Endothelial cell of umbilical vein (primary cell): ENCODE measurements around the gene TMEM35B. TPM values are rescaled to one million over a fixed set of nuclear protein-coding genes. Genes with fewer than 3 reads are reported as not detected.

Source experiments
- BruUV-seq: library from RNA; stranded (reverse); fragments of 400-500 nt; replicated peaks from 2 replicates; lab custom pipeline; 2021; lab: Mats Ljungman, UMichigan
- CTCF ChIA-PET: fragments of 300-600, 350-600 bp; sonication (Branson Sonifier 250); formaldehyde crosslinking; loops from one replicate; lab custom pipeline; 2021; ENCODE audit warnings: antibody characterized with exemption, inconsistent platforms; lab: Charles Lee
- POLR2A ChIA-PET: fragments of 300-600, 350-600 bp; sonication (Branson Sonifier 250); formaldehyde crosslinking; loops from one replicate; lab custom pipeline; 2021; ENCODE audit warnings: antibody characterized with exemption, inconsistent platforms; lab: Charles Lee
- DNase-seq: peaks from one replicate; pipeline ENCODE4 v3.0.0-alpha.2; 2011; ENCODE audit warnings: low read depth, low spot score
- FAIRE-seq: peaks from 2 replicates; lab custom pipeline; 2011; peaks lifted over from hg19 to GRCh38; lab: Jason Lieb, UNC
- H2AFZ ChIP-seq: 2 replicates; pipeline ENCODE4 v1.6.0; 2012; ENCODE audit warnings: low read depth, low read length, control low read depth, inconsistent platforms
- H3K27ac ChIP-seq: 2 replicates; pipeline ENCODE4 v1.5.1; 2011; ENCODE audit warnings: low read depth, mild to moderate bottlenecking, control low read depth, low read length, moderate library complexity; ENCODE audit not compliant: insufficient read depth
- H3K27me3 ChIP-seq, 2 experiments: 2 replicates each; pipeline versions ENCODE4 v1.6.0 to v1.6.1; 2011; ENCODE audit warnings: low read length in 2 of 2, mixed read lengths in 1 of 2; ENCODE audit not compliant: control insufficient read depth in 2 of 2, insufficient read depth in 2 of 2
- H3K36me3 ChIP-seq, 2 experiments: 2 replicates in 1 of 2; 3 replicates in 1 of 2; pipeline ENCODE4 v1.5.1; 2011; ENCODE audit warnings: low read length in 2 of 2, mild to moderate bottlenecking in 1 of 2, moderate library complexity in 1 of 2; ENCODE audit not compliant: control insufficient read depth in 2 of 2, insufficient read depth in 2 of 2; ENCODE audit errors: extremely low read depth in 1 of 2
- H3K4me1 ChIP-seq: 3 replicates; pipeline ENCODE4 v1.5.1; 2011; ENCODE audit warnings: mild to moderate bottlenecking, low read length; ENCODE audit not compliant: control insufficient read depth, insufficient read depth; ENCODE audit errors: extremely low read depth
- H3K4me2 ChIP-seq: 2 replicates; pipeline ENCODE4 v1.6.1; 2011; ENCODE audit warnings: low read length, control low read depth, mixed read lengths; ENCODE audit not compliant: insufficient read depth
- H3K4me3 ChIP-seq, 3 experiments: fragments of 200-600 bp in 1 of 3; sonication (generic), shearing (Covaris generic) in 1 of 3; replicated peaks in 1 of 3; 2 replicates each; pipeline ENCODE4 v1.5.1; 2011 to 2016; ENCODE audit warnings: control low read depth in 3 of 3, low read length in 3 of 3, mild to moderate bottlenecking in 2 of 3, inconsistent platforms in 1 of 3, low read depth in 1 of 3, moderate library complexity in 1 of 3; ENCODE audit not compliant: insufficient read depth in 1 of 3
- H3K79me2 ChIP-seq: 2 replicates; pipeline ENCODE4 v1.6.0; 2012; ENCODE audit warnings: low read length, inconsistent platforms; ENCODE audit not compliant: control insufficient read depth, insufficient read depth
- H3K9ac ChIP-seq: replicated peaks from 2 replicates; pipeline ENCODE3; 2011; ENCODE audit warnings: low read length, control low read depth; ENCODE audit not compliant: insufficient read depth; ENCODE audit errors: extremely low read depth
- H3K9me1 ChIP-seq: replicated peaks from 3 replicates; pipeline ENCODE4 v1.6.0; 2011; ENCODE audit warnings: mild to moderate bottlenecking, low read length; ENCODE audit not compliant: control insufficient read depth, insufficient read depth; ENCODE audit errors: extremely low read depth
- H3K9me3 ChIP-seq: replicated peaks from 2 replicates; pipeline ENCODE4 v1.5.1; 2012; ENCODE audit warnings: low read length, inconsistent platforms; ENCODE audit not compliant: control insufficient read depth, insufficient read depth
- H4K20me1 ChIP-seq: replicated peaks from 2 replicates; pipeline ENCODE3; 2011; ENCODE audit warnings: mild to moderate bottlenecking, low read length; ENCODE audit not compliant: control insufficient read depth, insufficient read depth; ENCODE audit errors: extremely low read depth
- EZH2 ChIP-seq: IDR thresholded peaks from 2 replicates; pipeline ENCODE4 v1.6.1; 2012; ENCODE audit warnings: borderline replicate concordance, low read depth, mild to moderate bottlenecking, moderate library complexity, low read length, inconsistent platforms; ENCODE audit not compliant: severe bottlenecking
- FOS ChIP-seq: IDR thresholded peaks from 2 replicates; pipeline ENCODE4 v1.6.1; 2011; ENCODE audit warnings: mild to moderate bottlenecking, low read length, moderate library complexity, borderline replicate concordance; ENCODE audit not compliant: insufficient read depth
- GATA2 ChIP-seq: IDR thresholded peaks from 2 replicates; pipeline ENCODE4 v1.7.0; 2011; ENCODE audit warnings: low read depth, mild to moderate bottlenecking, moderate library complexity, mixed read lengths, low read length; ENCODE audit not compliant: insufficient read length, insufficient read depth
- JUN ChIP-seq: IDR thresholded peaks from 2 replicates; pipeline ENCODE4 v1.6.1; 2011; ENCODE audit warnings: borderline replicate concordance, low read depth; ENCODE audit not compliant: insufficient read length, insufficient read depth
- POLR2A ChIP-seq: IDR thresholded peaks from 2 replicates; pipeline ENCODE4 v1.6.1; 2012; ENCODE audit warnings: low read depth, mild to moderate bottlenecking, control low read depth, low read length
- POLR2AphosphoS5 ChIP-seq: IDR thresholded peaks from 2 replicates; pipeline ENCODE4 v1.6.1; 2012; ENCODE audit warnings: low read depth, mild to moderate bottlenecking, control low read depth, low read length, moderate library complexity; ENCODE audit not compliant: insufficient read depth
- dilution Hi-C: fragments of 300-500 bp; cut with MboI; formaldehyde crosslinking; loops from one replicate; pipeline ENCODE4 v1.15.0; 2019; ENCODE audit warnings: low sequenced_read_pairs; ENCODE audit not compliant: extremely low pct_ligation_motif_present
- intact Hi-C: fragments of 100-400 bp; cut with micrococcal nuclease; formaldehyde crosslinking; loops from one replicate; pipeline ENCODE4 v1.10.0; 2022
- polyA plus RNA-seq, 4 experiments: library from polyadenylated mRNA; depleted of rRNA in 3 of 4; stranded (reverse) in 3 of 4; unstranded in 1 of 4; fragments of >200 nt; gene quantifications; 2 replicates each; pipeline versions ENCODE4 v1.2.1 to v1.2.3, GENCODE V29; 2011 to 2012; ENCODE audit warnings: missing spikeins in 1 of 4
- total RNA-seq: library from RNA; stranded (reverse); gene quantifications from 2 replicates; pipeline ENCODE4 v1.2.3, GENCODE V29; 2021
- TF ChIP-seq, protein P1 (sequence below): IDR thresholded peaks from 2 replicates; pipeline ENCODE4 v1.6.1; 2011; ENCODE audit not compliant: insufficient read depth, insufficient read length
- TF ChIP-seq, protein P2 (sequence below), 2 donors: IDR thresholded peaks; 1 replicate in 1 of 2; 2 replicates in 1 of 2; pipeline ENCODE4 v1.5.1; 2011; ENCODE audit warnings: low read length in 2 of 2, mild to moderate bottlenecking in 2 of 2, moderate library complexity in 2 of 2, control low read depth in 1 of 2, inconsistent platforms in 1 of 2, low read depth in 1 of 2; ENCODE audit not compliant: insufficient read depth in 1 of 2; ENCODE audit errors: extremely low read depth in 1 of 2

Gene TMEM35B
- total and polyA plus RNA-seq, 2 donors (not counting 3 experiments of a cell fraction or from before 2014, with no cell fraction given): 18.7 to 46.2 TPM

DNA sequence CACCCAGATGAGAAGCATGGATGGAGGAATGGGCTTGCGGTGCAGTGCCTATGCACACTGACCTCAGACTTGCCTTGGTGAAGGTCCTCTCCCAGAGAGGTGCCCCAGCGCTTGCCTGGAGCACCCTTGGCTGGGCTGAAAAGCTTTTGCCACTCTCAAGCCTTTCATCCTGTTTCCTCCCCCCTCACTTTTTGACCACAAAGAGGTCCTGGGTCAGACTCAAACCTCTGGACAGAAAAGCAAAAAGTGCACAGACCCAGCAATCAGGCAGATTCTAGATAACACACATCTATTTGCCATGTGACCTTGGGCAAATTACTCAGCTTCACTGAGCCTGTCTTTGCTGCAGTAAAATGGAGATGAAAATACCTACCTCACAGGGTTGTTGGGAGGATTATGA is 7.3 kb downstream of the TMEM35B start:
- Histone ChIP-seq H3K27me3 (no peaks in the 10 kb centered on the region), H2AFZ (no peak overlapping the region), H4K20me1 (no peaks in the 10 kb centered on the region), H3K4me2 (no peak overlapping the region), H3K4me3 (no peak overlapping the region), H3K79me2 (no peaks in the 10 kb centered on the region), H3K9me3 (no peaks in the 10 kb centered on the region), H3K4me1 (no peaks in the 10 kb centered on the region), H3K27ac (no peak overlapping the region), H3K9me1 (no peaks in the 10 kb centered on the region), H3K36me3 (peaks cover 0 to 2% of the 10 kb centered on the region in 2 experiments), H3K9ac (no peak overlapping the region)
- intact Hi-C loops: no loop called here
- TF ChIP-seq FOS: no peak
- TF ChIP-seq POLR2AphosphoS5: no peak
- no peak for TF ChIP-seq JUN
- no peak for TF ChIP-seq POLR2A
- TF ChIP-seq GATA2: no peak
- TF ChIP-seq, protein P1, sequence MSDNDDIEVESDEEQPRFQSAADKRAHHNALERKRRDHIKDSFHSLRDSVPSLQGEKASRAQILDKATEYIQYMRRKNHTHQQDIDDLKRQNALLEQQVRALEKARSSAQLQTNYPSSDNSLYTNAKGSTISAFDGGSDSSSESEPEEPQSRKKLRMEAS: no peak
- no peak for TF ChIP-seq EZH2
- TF ChIP-seq, protein P2, sequence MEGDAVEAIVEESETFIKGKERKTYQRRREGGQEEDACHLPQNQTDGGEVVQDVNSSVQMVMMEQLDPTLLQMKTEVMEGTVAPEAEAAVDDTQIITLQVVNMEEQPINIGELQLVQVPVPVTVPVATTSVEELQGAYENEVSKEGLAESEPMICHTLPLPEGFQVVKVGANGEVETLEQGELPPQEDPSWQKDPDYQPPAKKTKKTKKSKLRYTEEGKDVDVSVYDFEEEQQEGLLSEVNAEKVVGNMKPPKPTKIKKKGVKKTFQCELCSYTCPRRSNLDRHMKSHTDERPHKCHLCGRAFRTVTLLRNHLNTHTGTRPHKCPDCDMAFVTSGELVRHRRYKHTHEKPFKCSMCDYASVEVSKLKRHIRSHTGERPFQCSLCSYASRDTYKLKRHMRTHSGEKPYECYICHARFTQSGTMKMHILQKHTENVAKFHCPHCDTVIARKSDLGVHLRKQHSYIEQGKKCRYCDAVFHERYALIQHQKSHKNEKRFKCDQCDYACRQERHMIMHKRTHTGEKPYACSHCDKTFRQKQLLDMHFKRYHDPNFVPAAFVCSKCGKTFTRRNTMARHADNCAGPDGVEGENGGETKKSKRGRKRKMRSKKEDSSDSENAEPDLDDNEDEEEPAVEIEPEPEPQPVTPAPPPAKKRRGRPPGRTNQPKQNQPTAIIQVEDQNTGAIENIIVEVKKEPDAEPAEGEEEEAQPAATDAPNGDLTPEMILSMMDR (IDR thresholded peaks at IDR 0.05; ENCODE audit: extremely low read depth in 1 of 2, insufficient read depth in 1 of 2, low read depth in 1 of 2, low read length in 2 of 2): no peak
- DNase-seq: no peak
- no TSS peak for BruUV-seq
- dilution Hi-C loops: loop anchor here (25.0 kb wide), 1 partner anchor 184 kb away; no protein-coding TSS in a partner anchor
- FAIRE-seq: no peak
- ChIA-PET POLR2A (interaction anchor here (0.5 kb wide), 1 partner anchor 516 kb away, joined by 3 read pairs; no protein-coding TSS in a partner anchor), CTCF (no interaction called here)
